HepG2 (cell line): ENCODE measurements around the gene ANGPTL5. TPM values are rescaled to one million over a fixed set of nuclear protein-coding genes. Genes with fewer than 3 reads are reported as not detected.

Experiments
- ATF4 ChIP-seq, 2 experiments: fragments of 450-650 bp in 1 of 2; sonication (generic) in 1 of 2; formaldehyde crosslinking; IDR thresholded peaks; 2 replicates each; pipeline versions ENCODE4 v1.5.0 to v1.8.0; 2020 to 2022; ENCODE audit warnings: mild to moderate bottlenecking in 1 of 2, missing genetic modification reagents in 1 of 2
- BORCS8-MEF2B ChIP-seq: sonication (generic); formaldehyde crosslinking; IDR thresholded peaks from 2 replicates; pipeline ENCODE4 v1.8.0; 2022; ENCODE audit warnings: mild to moderate bottlenecking, missing genetic modification reagents
- DDIT3 ChIP-seq: sonication (generic); formaldehyde crosslinking; IDR thresholded peaks from 2 replicates; pipeline ENCODE4 v1.4.0; 2020; ENCODE audit warnings: mild to moderate bottlenecking, missing genetic modification reagents
- FIP1L1 ChIP-seq: fragments of 200-400 bp; formaldehyde crosslinking; IDR thresholded peaks from 2 replicates; pipeline ENCODE4 v1.6.1; 2018; ENCODE audit warnings: low read depth, mild to moderate bottlenecking, low read length, moderate library complexity, borderline replicate concordance; ENCODE audit not compliant: insufficient read depth
- GFI1 ChIP-seq: sonication (generic); formaldehyde crosslinking; IDR thresholded peaks from 2 replicates; pipeline ENCODE4 v1.5.0; 2020; ENCODE audit warnings: missing genetic modification reagents, mild to moderate bottlenecking, borderline replicate concordance
- HNF1B ChIP-seq: sonication (generic); formaldehyde crosslinking; IDR thresholded peaks from 2 replicates; pipeline ENCODE4 v1.5.1; 2020; ENCODE audit warnings: mild to moderate bottlenecking, moderate library complexity, missing genetic modification reagents
- ISL2 ChIP-seq: sonication (generic); formaldehyde crosslinking; IDR thresholded peaks from 2 replicates; pipeline ENCODE4 v1.5.0; 2020; ENCODE audit warnings: missing genetic modification reagents
- MEIS1 ChIP-seq: sonication (generic); formaldehyde crosslinking; IDR thresholded peaks from 2 replicates; pipeline ENCODE4 v1.9.0; 2021; ENCODE audit warnings: mild to moderate bottlenecking, missing genetic modification reagents, moderate library complexity, borderline replicate concordance
- MTERF4 ChIP-seq: sonication (generic); formaldehyde crosslinking; IDR thresholded peaks from 2 replicates; pipeline ENCODE4 v1.8.0; 2023; ENCODE audit warnings: mild to moderate bottlenecking, missing genetic modification reagents
- NFYB ChIP-seq: sonication (generic); formaldehyde crosslinking; IDR thresholded peaks from 2 replicates; pipeline ENCODE4 v1.4.0; 2020; ENCODE audit warnings: missing genetic modification reagents
- NR1H2 ChIP-seq: sonication (generic); formaldehyde crosslinking; IDR thresholded peaks from 2 replicates; pipeline ENCODE4 v1.8.1; 2022; ENCODE audit warnings: low read depth, missing genetic modification reagents, borderline replicate concordance
- TBX3 ChIP-seq: fragments of 450-650 bp; IDR thresholded peaks from 2 replicates; pipeline ENCODE4 v1.6.1; 2017; ENCODE audit warnings: antibody characterized with exemption, mild to moderate bottlenecking, inconsistent platforms, borderline replicate concordance
- ZBTB44 ChIP-seq: sonication (generic); formaldehyde crosslinking; IDR thresholded peaks from 2 replicates; pipeline ENCODE4 v1.4.0; 2020; ENCODE audit warnings: missing genetic modification reagents
- ZBTB7A ChIP-seq: sonication (generic); formaldehyde crosslinking; IDR thresholded peaks from 2 replicates; pipeline ENCODE4 v1.8.0; 2022; ENCODE audit warnings: mild to moderate bottlenecking, missing genetic modification reagents
- ZHX2 ChIP-seq, 2 experiments: sonication (generic) in 1 of 2; formaldehyde crosslinking in 1 of 2; IDR thresholded peaks; 2 replicates each; pipeline versions ENCODE4 v1.6.1 to v1.9.0; 2014 to 2022; ENCODE audit warnings: antibody characterized with exemption in 1 of 2, borderline replicate concordance in 1 of 2, inconsistent platforms in 1 of 2, low read depth in 1 of 2, missing genetic modification reagents in 1 of 2
- ZNF546 ChIP-seq: sonication (generic); formaldehyde crosslinking; conservative IDR thresholded peaks from 2 replicates; pipeline ENCODE4 v1.8.1; 2023; ENCODE audit warnings: mild to moderate bottlenecking, missing genetic modification reagents
- ZNF672 ChIP-seq: sonication (generic); formaldehyde crosslinking; IDR thresholded peaks from 2 replicates; pipeline ENCODE4 v1.8.1; 2022; ENCODE audit warnings: missing genetic modification reagents
- polyA plus RNA-seq, 8 experiments: library from polyadenylated mRNA; depleted of rRNA in 3 of 8; stranded (reverse) in 7 of 8; unstranded in 1 of 8; fragments of >200 nt; fragmentation: Illumina TruSeq in 4 of 8; extraction: Trizol in 4 of 8; gene quantifications; 2 replicates each; pipeline versions ENCODE4 v1.2.1 to v1.2.3, GENCODE V29; 2011 to 2016; ENCODE audit warnings: low read depth in 4 of 8, missing spikeins in 1 of 8, mixed read lengths in 1 of 8; ENCODE audit not compliant: insufficient read depth in 1 of 8
- total RNA-seq, 5 experiments: library from RNA; depleted of rRNA; stranded (reverse); fragments of >200 nt; fragmentation: Illumina TruSeq; extraction: Trizol; gene quantifications; 2 replicates each; pipeline ENCODE4 v1.2.3, GENCODE V29; 2016; ENCODE audit warnings: low read depth in 1 of 5

The ANGPTL5 gene
- total and polyA plus RNA-seq, 2 of the 13 experiments (the other 11 are each of a cell fraction or from before 2014, with no cell fraction given) = not detected

GRCh38 chr11:101912823-101913284 is 3.5 kb downstream of the ANGPTL5 start (continued):
- TF ChIP-seq MTERF4 (CRISPR knock-in tag) (no peak), NFYB (CRISPR knock-in tag) (no peak), ATF4 (CRISPR knock-in tag; IDR thresholded peaks at IDR 0.05) (no peak), MEIS1 (CRISPR knock-in tag) (no peak), BORCS8-MEF2B (no peak), FIP1L1 (no peak), ZNF546 (no peak), ISL2 (CRISPR knock-in tag) (peak; percentile 33; the same call in 1 of the 2 replicates), GFI1 (CRISPR knock-in tag) (no peak), DDIT3 (no peak), ZNF672 (no peak), ZHX2 (IDR thresholded peaks at IDR 0.05; ENCODE audit: low read depth) (no peak), ZHX2 (CRISPR knock-in tag; IDR thresholded peaks at IDR 0.05; ENCODE audit: borderline replicate concordance) (no peak), TBX3 (no peak), HNF1B (CRISPR knock-in tag) (no peak), ZBTB44 (CRISPR knock-in tag) (no peak), ZBTB7A (CRISPR knock-in tag) (no peak), NR1H2 (CRISPR knock-in tag) (no peak)
